ENCODE results near the gene C12orf42.
"Not testable (repeated sequence)": the region's sequence is repeated elsewhere in the genome, so short reads cannot be mapped to it uniquely, and the experiment has no call there.

C12orf42 gene

GRCh38 chr12:103455020-103455763 is 40.6 kb downstream of the C12orf42 start:
- peak; percentile 41 for DNase-seq (ENCODE audit: extremely low read depth, insufficient read length)
- H3K36me3 ChIP-seq (ENCODE audit: control insufficient read depth, insufficient read depth, low read length): no peaks in the 10 kb centered on the region
- no peaks in the 10 kb centered on the region for H3K27me3 ChIP-seq (replicated peaks; ENCODE audit: control insufficient read depth, insufficient read depth, low read length)
- H3K4me3 ChIP-seq (replicated peaks; ENCODE audit: low read depth, low read length): no peak overlapping the region
- no peak for TF ChIP-seq CTCF (IDR thresholded peaks at IDR 0.05; ENCODE audit: insufficient read depth, low read length, poor library complexity, severe bottlenecking)

- DNase-seq (ENCODE audit: extremely low read depth, insufficient read length): no peak
- H3K4me3 ChIP-seq (replicated peaks; ENCODE audit: low read depth, low read length): no peak overlapping the region
- no peaks in the 10 kb centered on the region for H3K27me3 ChIP-seq (replicated peaks; ENCODE audit: control insufficient read depth, insufficient read depth, low read length)
- no peaks in the 10 kb centered on the region for H3K36me3 ChIP-seq (ENCODE audit: control insufficient read depth, insufficient read depth, low read length)
- no peak for TF ChIP-seq CTCF (IDR thresholded peaks at IDR 0.05; ENCODE audit: insufficient read depth, low read length, poor library complexity, severe bottlenecking)
Measured at GRCh38 chr12:103444983-103445382, 50.8 kb downstream of the C12orf42 start.

GRCh38 chr12:103442822-103443221 is 52.9 kb downstream of the C12orf42 start:
- no peak overlapping the region for H3K4me3 ChIP-seq (replicated peaks; ENCODE audit: low read depth, low read length)
- no peaks in the 10 kb centered on the region for H3K27me3 ChIP-seq (replicated peaks; ENCODE audit: control insufficient read depth, insufficient read depth, low read length)
- TF ChIP-seq CTCF (IDR thresholded peaks at IDR 0.05; ENCODE audit: insufficient read depth, low read length, poor library complexity, severe bottlenecking): no peak
- peak; percentile 31 for DNase-seq (ENCODE audit: extremely low read depth, insufficient read length)
- H3K36me3 ChIP-seq (ENCODE audit: control insufficient read depth, insufficient read depth, low read length): no peaks in the 10 kb centered on the region

- Histone ChIP-seq H3K4me3 (replicated peaks; ENCODE audit: low read depth, low read length) (no peak overlapping the region), H3K36me3 (ENCODE audit: control insufficient read depth, insufficient read depth, low read length) (no peaks in the 10 kb centered on the region), H3K27me3 (replicated peaks; ENCODE audit: control insufficient read depth, insufficient read depth, low read length) (no peaks in the 10 kb centered on the region)
- no peak for TF ChIP-seq CTCF (IDR thresholded peaks at IDR 0.05; ENCODE audit: insufficient read depth, low read length, poor library complexity, severe bottlenecking)
- DNase-seq (ENCODE audit: extremely low read depth, insufficient read length): no peak
Measured at GRCh38 chr12:103442182-103442555, 53.6 kb downstream of the C12orf42 start.

- no peak for TF ChIP-seq CTCF (IDR thresholded peaks at IDR 0.05; ENCODE audit: insufficient read depth, low read length, poor library complexity, severe bottlenecking)
- peak overlapping the region; percentile 23 for H3K4me3 ChIP-seq (replicated peaks; ENCODE audit: low read depth, low read length)
- no peaks in the 10 kb centered on the region for H3K27me3 ChIP-seq (replicated peaks; ENCODE audit: control insufficient read depth, insufficient read depth, low read length)
- no peaks in the 10 kb centered on the region for H3K36me3 ChIP-seq (ENCODE audit: control insufficient read depth, insufficient read depth, low read length)
- DNase-seq (ENCODE audit: extremely low read depth, insufficient read length): peak; percentile 80
Measured at GRCh38 chr12:103441437-103442181, 54.2 kb downstream of the C12orf42 start.

GRCh38 chr12:103434165-103435105 is 61.3 kb downstream of the C12orf42 start:
- not testable (repeated sequence) for H3K27me3 ChIP-seq (replicated peaks; ENCODE audit: control insufficient read depth, insufficient read depth, low read length); DNase-seq (ENCODE audit: extremely low read depth, insufficient read length); H3K4me3 ChIP-seq (replicated peaks; ENCODE audit: low read depth, low read length); H3K36me3 ChIP-seq (ENCODE audit: control insufficient read depth, insufficient read depth, low read length)

All from GM06990 (cell line).